Right lobe of liver (tissue), 6 donors: ENCODE measurements around the gene CENPX. TPM values are rescaled to one million over a fixed set of nuclear protein-coding genes. Genes with fewer than 3 reads are reported as not detected.

Experiments used
- ATAC-seq, 4 donors: fragments of 200-7000 bp; cut with Tn5 transposase; one replicate each; pipeline ENCODE4 v1.9.1; 2020; ENCODE audit warnings: mild to moderate bottlenecking in 4 of 4, moderate library complexity in 4 of 4
- DNase-seq, 3 donors: peaks; one replicate each; pipeline ENCODE4 v3.0.0-alpha.2; 2020
- H3K27ac ChIP-seq, 3 donors: fragments of 200-600 bp; one replicate each; pipeline ENCODE4 v1.8.0; 2022
- H3K27me3 ChIP-seq, 2 donors: fragments of 200-600 bp; one replicate each; pipeline ENCODE4 v1.8.0; 2022
- H3K36me3 ChIP-seq, 4 donors: fragments of 200-600 bp; sonication (generic) in 1 of 4; one replicate each; pipeline versions ENCODE4 v1.5.1 to v1.8.0; 2017 to 2022; ENCODE audit warnings: control low read depth in 1 of 4
- H3K4me1 ChIP-seq, 4 donors: fragments of 200-600 bp; sonication (generic) in 1 of 4; one replicate each; pipeline versions ENCODE4 v1.5.1 to v1.8.0; 2017 to 2022; ENCODE audit warnings: control low read depth in 1 of 4
- H3K4me3 ChIP-seq, 3 donors: fragments of 200-600 bp; one replicate each; pipeline ENCODE4 v1.8.0; 2022
- H3K9me3 ChIP-seq, 4 donors: fragments of 200-600 bp; sonication (generic) in 1 of 4; one replicate each; pipeline versions ENCODE4 v1.5.1 to v1.8.0; 2017 to 2022; ENCODE audit warnings: control low read depth in 1 of 4
- POLR2A ChIP-seq: fragments of 450-650 bp; IDR thresholded peaks from one replicate; pipeline ENCODE4 v1.6.1; 2017; ENCODE audit warnings: antibody characterized with exemption, mild to moderate bottlenecking
- WGBS: methylation state at CpG from one replicate; pipeline ENCODE4 v1.1.6; 2018; ENCODE audit warnings: low coverage, low lambda C conversion rate; ENCODE audit not compliant: insufficient coverage; ENCODE audit errors: missing lambda C conversion rate; 5-methylcytosine and 5-hydroxymethylcytosine counted together
- intact Hi-C, 2 donors: fragments of 100-400 bp; cut with DNase I; formaldehyde crosslinking; loops; one replicate each; pipeline versions ENCODE4 v1.11.2 to v1.14.1; 2022
- total RNA-seq, 6 experiments: library from RNA; depleted of rRNA in 2 of 6; stranded (reverse); fragments of >200 nt in 2 of 6; fragmentation: NEBNext Ultra II Directional in 3 of 6; extraction: Animal tissue kit (Norgen Biotek cat#: 25700) in 3 of 6; gene quantifications; one replicate each; pipeline versions ENCODE4 v1.1.0 to v1.2.4, GENCODE V29; 2016 to 2023
- TF ChIP-seq, protein P1 (sequence below), 4 donors: fragments of 200-600 bp in 3 of 4; fragments of 450-650 bp in 1 of 4; IDR thresholded peaks; one replicate each; pipeline versions ENCODE4 v1.5.1 to v1.8.0; 2016 to 2022; ENCODE audit warnings: antibody characterized with exemption in 4 of 4, mild to moderate bottlenecking in 2 of 4
- donor health status: DM: no; HTN: yes; CAD: no.
- donor health status: DM: no; HTN: no; CAD: no.
- donor health status: DM: no; HTN: no; CAD: no.
- donor health status: DM: no; HTN: yes; CAD: no.
- donor health status: DM: no; HTN: yes; CAD: no.

The CENPX gene
- total RNA-seq, 6 experiments from 2014 or later, result 27.3 to 81.1 (median 47.8) TPM

- Histone ChIP-seq H3K9me3 (no peaks in the 10 kb centered on the region), H3K4me3 (no peak overlapping the region), H3K4me1 (peaks cover 0 to 36% (median 17%) of the 10 kb centered on the region in 4 donors), H3K36me3 (no peaks in the 10 kb centered on the region), H3K27me3 (no peaks in the 10 kb centered on the region), H3K27ac (no peak overlapping the region)
- TF ChIP-seq POLR2A, result no peak
- TF ChIP-seq, protein P1, sequence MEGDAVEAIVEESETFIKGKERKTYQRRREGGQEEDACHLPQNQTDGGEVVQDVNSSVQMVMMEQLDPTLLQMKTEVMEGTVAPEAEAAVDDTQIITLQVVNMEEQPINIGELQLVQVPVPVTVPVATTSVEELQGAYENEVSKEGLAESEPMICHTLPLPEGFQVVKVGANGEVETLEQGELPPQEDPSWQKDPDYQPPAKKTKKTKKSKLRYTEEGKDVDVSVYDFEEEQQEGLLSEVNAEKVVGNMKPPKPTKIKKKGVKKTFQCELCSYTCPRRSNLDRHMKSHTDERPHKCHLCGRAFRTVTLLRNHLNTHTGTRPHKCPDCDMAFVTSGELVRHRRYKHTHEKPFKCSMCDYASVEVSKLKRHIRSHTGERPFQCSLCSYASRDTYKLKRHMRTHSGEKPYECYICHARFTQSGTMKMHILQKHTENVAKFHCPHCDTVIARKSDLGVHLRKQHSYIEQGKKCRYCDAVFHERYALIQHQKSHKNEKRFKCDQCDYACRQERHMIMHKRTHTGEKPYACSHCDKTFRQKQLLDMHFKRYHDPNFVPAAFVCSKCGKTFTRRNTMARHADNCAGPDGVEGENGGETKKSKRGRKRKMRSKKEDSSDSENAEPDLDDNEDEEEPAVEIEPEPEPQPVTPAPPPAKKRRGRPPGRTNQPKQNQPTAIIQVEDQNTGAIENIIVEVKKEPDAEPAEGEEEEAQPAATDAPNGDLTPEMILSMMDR (IDR thresholded peaks at IDR 0.05), result no peak
- intact Hi-C loops, result no loop called here
- DNase-seq (no peak), ATAC-seq (no peak)
- WGBS, result no CpG with 5 or more reads among the region's 17 CpGs
Observed at GRCh38 chr17:82024859-82025258, 2.2 kb upstream of the CENPX start.

DNA sequence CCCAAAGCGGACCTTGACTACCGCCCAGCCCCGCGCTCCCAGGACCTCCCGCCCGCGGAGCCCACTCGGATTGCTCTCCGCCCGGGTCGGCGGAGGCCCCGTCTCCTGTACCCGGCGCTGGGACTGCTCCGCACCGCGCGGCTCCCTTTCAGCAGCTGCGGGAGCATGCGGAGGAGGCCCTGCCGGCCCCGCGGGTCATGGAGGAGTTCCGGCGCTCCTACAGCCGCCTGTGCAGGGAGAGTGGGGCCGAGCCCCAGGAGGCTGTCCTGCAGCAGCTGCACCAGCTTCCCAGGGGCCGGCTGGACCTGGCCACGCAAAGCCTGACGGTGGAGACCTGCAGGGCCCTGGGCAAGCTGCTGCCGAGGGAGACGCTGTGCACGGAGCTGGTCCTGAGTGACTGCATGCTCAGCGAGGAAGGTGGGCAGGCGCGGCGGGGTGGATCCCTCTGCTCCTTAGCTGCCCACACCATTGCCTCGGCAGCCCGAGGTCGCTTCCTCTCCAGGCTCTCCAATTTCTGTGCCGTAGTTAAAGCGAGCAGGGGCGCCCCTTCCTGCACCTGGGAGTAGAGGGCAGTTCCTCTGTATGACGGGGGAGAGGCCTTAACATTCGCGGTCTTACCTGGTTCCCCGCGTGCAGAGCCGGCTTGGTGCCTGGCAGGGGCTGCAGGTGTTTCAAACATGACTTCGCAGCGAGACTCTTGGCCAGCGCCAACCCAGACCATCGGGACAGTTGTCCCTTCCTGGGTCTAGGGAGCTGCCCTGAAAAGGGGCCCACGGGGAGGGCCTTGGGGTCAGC lies 966 bp upstream of the CENPX start:
- H3K27me3 ChIP-seq, result no peaks in the 10 kb centered on the region
- ATAC-seq (no peak), DNase-seq (no peak)
- intact Hi-C loops, result no loop called here
- H3K4me1 ChIP-seq, result peaks cover 0 to 37% (median 17%) of the 10 kb centered on the region in 4 donors
- WGBS, result 0% methylated on average over 9 of the region's 55 CpGs
- no peaks in the 10 kb centered on the region for H3K9me3 ChIP-seq
- peak overlapping the region in 2 of 3 donors; percentile 42 to 53 for H3K27ac ChIP-seq
- H3K36me3 ChIP-seq, result no peaks in the 10 kb centered on the region
- TF ChIP-seq POLR2A, result no peak
- TF ChIP-seq, protein P1 (IDR thresholded peaks at IDR 0.05), result no peak
- peak overlapping the region; percentile 79 to 80 (median 79) for H3K4me3 ChIP-seq

- TF ChIP-seq, protein P1 (IDR thresholded peaks at IDR 0.05), result no peak
- no peak for TF ChIP-seq POLR2A
- Histone ChIP-seq H3K36me3 (peaks cover 0 to under 1% (median 0%) of the 10 kb centered on the region in 4 donors), H3K27me3 (no peaks in the 10 kb centered on the region), H3K27ac (peak within 1 kb of the TSS; percentile 53 to 75 (median 63)), H3K4me3 (peak within 1 kb of the TSS; percentile 84 to 96 (median 94)), H3K4me1 (peaks cover 0 to 37% (median 17%) of the 10 kb centered on the region in 4 donors), H3K9me3 (no peaks in the 10 kb centered on the region)
- no CpG with 5 or more reads among the region's 42 CpGs for WGBS
- ATAC-seq, result peak; percentile 77 to 90 (median 86)
- peak; percentile 100 for DNase-seq
- intact Hi-C loops, result no loop called here
Observed at GRCh38 chr17:82022981-82023446, 336 bp upstream of the CENPX start, which contains the start of gene LRRC45. Gene LRRC45 (plus strand): TSS chr17:82023305. CDS start chr17:82023644, 339 bp downstream.

GRCh38 chr17:82021900-82022309 lies 773 bp downstream of the CENPX start:
- Histone ChIP-seq H3K4me3 (peak overlapping the region; percentile 84 to 96 (median 94)), H3K27ac (peak overlapping the region in 2 of 3 donors; percentile 39 to 75), H3K9me3 (no peaks in the 10 kb centered on the region), H3K27me3 (no peaks in the 10 kb centered on the region), H3K36me3 (peaks cover 0 to 8% (median 0%) of the 10 kb centered on the region in 4 donors), H3K4me1 (peaks cover 0 to 37% (median 16%) of the 10 kb centered on the region in 4 donors)
- DNase-seq (no peak), ATAC-seq (no peak)
- no peak for TF ChIP-seq POLR2A
- TF ChIP-seq, protein P1 (IDR thresholded peaks at IDR 0.05), result no peak
- intact Hi-C loops, result no loop called here
- WGBS, result 0% methylated on average over 5 of the region's 10 CpGs
